Endothelial cell (in vitro differentiated cells): ENCODE data around the gene SLCO1B3. TPM values are rescaled to one million over a fixed set of nuclear protein-coding genes. Genes with fewer than 3 reads are reported as not detected.
"Not testable (repeated sequence)": the region's sequence is repeated elsewhere in the genome, so short reads cannot be mapped to it uniquely, and the experiment has no call there.

Source experiments
- DNase-seq: peaks from one replicate; pipeline ENCODE4 v3.0.0; 2021; ENCODE audit warnings: low spot score
- H3K27ac Mint-ChIP-seq: one replicate; pipeline ENCODE4 v1.8.0; 2021; ENCODE audit warnings: mixed read lengths, inconsistent platforms; ENCODE audit not compliant: unreplicated experiment
- H3K27me3 Mint-ChIP-seq: one replicate; pipeline ENCODE4 v1.8.0; 2021; ENCODE audit warnings: mild to moderate bottlenecking, moderate library complexity, mixed read lengths, inconsistent platforms; ENCODE audit not compliant: unreplicated experiment
- H3K36me3 Mint-ChIP-seq: one replicate; pipeline ENCODE4 v1.8.0; 2021; ENCODE audit warnings: mild to moderate bottlenecking, low read depth, mixed read lengths, inconsistent platforms; ENCODE audit not compliant: unreplicated experiment
- H3K4me1 Mint-ChIP-seq: one replicate; pipeline ENCODE4 v1.8.0; 2021; ENCODE audit warnings: mild to moderate bottlenecking, mixed read lengths, inconsistent platforms; ENCODE audit not compliant: unreplicated experiment
- H3K4me3 Mint-ChIP-seq: one replicate; pipeline ENCODE4 v1.8.0; 2021; ENCODE audit warnings: mild to moderate bottlenecking, mixed read lengths, inconsistent platforms; ENCODE audit not compliant: unreplicated experiment
- H3K9me3 Mint-ChIP-seq: one replicate; pipeline ENCODE4 v1.8.0; 2021; ENCODE audit warnings: mixed read lengths, inconsistent platforms; ENCODE audit not compliant: unreplicated experiment
- CTCF ChIP-seq: fragments of 200-600 bp; sonication (generic); IDR thresholded peaks from one replicate; pipeline ENCODE4 v1.5.0; 2021; ENCODE audit warnings: antibody characterized with exemption; ENCODE audit not compliant: unreplicated experiment
- long read RNA-seq: library from polyadenylated mRNA; unstranded; transcript quantifications from one replicate; pipeline ENCODE4 v2.0.0, GENCODE V29; 2020; ENCODE audit not compliant: unreplicated experiment
- total RNA-seq: library from RNA; stranded (reverse); fragmentation: NEBNext Ultra II Directional; extraction: Animal tissue kit (Norgen Biotek cat#: 25700); gene quantifications from one replicate; pipeline ENCODE4 v1.2.1, GENCODE V29; 2021; ENCODE audit not compliant: unreplicated experiment

The SLCO1B3 gene
- total RNA-seq = not detected
- long read RNA-seq = 0 reads

GRCh38 chr12:20810487-20810886, at the start of gene SLCO1B3:
Gene SLCO1B3 (plus strand): TSS chr12:20810705. CDS start chr12:20815739, 5,034 bp downstream.
- H3K27ac Mint-ChIP-seq = no peak within 1 kb of the TSS
- H3K9me3 Mint-ChIP-seq = no peaks in the 10 kb centered on the region
- H3K4me3 Mint-ChIP-seq = no peak within 1 kb of the TSS
- peaks cover 3% of the 10 kb centered on the region for H3K27me3 Mint-ChIP-seq
- H3K4me1 Mint-ChIP-seq = peaks cover 9% of the 10 kb centered on the region
- no peak for TF ChIP-seq CTCF
- no peak for DNase-seq
- H3K36me3 Mint-ChIP-seq = no peaks in the 10 kb centered on the region

GRCh38 chr12:20777420-20777819, 33.1 kb upstream of the SLCO1B3 start:
- Mint-ChIP-seq H3K27me3 (peaks cover 5% of the 10 kb centered on the region), H3K36me3 (no peaks in the 10 kb centered on the region), H3K9me3 (no peaks in the 10 kb centered on the region), H3K4me3 (no peak overlapping the region), H3K4me1 (no peaks in the 10 kb centered on the region), H3K27ac (no peak overlapping the region)
- no peak for DNase-seq
- TF ChIP-seq CTCF = no peak

GRCh38 chr12:20778969-20779368, 31.5 kb upstream of the SLCO1B3 start:
- Mint-ChIP-seq H3K4me1 (no peaks in the 10 kb centered on the region), H3K4me3 (no peak overlapping the region), H3K27me3 (peaks cover 5% of the 10 kb centered on the region), H3K27ac (no peak overlapping the region), H3K36me3 (peaks cover 4% of the 10 kb centered on the region), H3K9me3 (no peaks in the 10 kb centered on the region)
- TF ChIP-seq CTCF = no peak
- DNase-seq = no peak

GRCh38 chr12:20779971-20780370, 30.5 kb upstream of the SLCO1B3 start:
- not testable (repeated sequence) for H3K4me1 Mint-ChIP-seq, DNase-seq, H3K27me3 Mint-ChIP-seq, H3K36me3 Mint-ChIP-seq, H3K9me3 Mint-ChIP-seq, H3K27ac Mint-ChIP-seq, H3K4me3 Mint-ChIP-seq

GRCh38 chr12:20783796-20784357, 26.6 kb upstream of the SLCO1B3 start:
- not testable (repeated sequence) for H3K4me1 Mint-ChIP-seq, DNase-seq, H3K4me3 Mint-ChIP-seq, H3K9me3 Mint-ChIP-seq, H3K27ac Mint-ChIP-seq, H3K36me3 Mint-ChIP-seq, H3K27me3 Mint-ChIP-seq

GRCh38 chr12:20792971-20793370, 17.5 kb upstream of the SLCO1B3 start:
- Mint-ChIP-seq H3K4me1 (no peaks in the 10 kb centered on the region), H3K36me3 (no peaks in the 10 kb centered on the region), H3K4me3 (no peak overlapping the region), H3K27me3 (no peaks in the 10 kb centered on the region), H3K9me3 (no peaks in the 10 kb centered on the region), H3K27ac (no peak overlapping the region)
- DNase-seq = no peak
- TF ChIP-seq CTCF = no peak
